Keratinocyte (primary cell): Measurements from ENCODE around the gene OPRL1.

ENCODE experiments used
- CTCF ChIP-seq, 3 experiments: IDR thresholded peaks in 1 of 3; conservative IDR thresholded peaks in 1 of 3; optimal IDR thresholded peaks in 1 of 3; 2 replicates in 2 of 3; 3 replicates in 1 of 3; pipeline versions ENCODE3 to v1.5.1; 2011; ENCODE audit warnings: low read length in 3 of 3, mild to moderate bottlenecking in 3 of 3, moderate library complexity in 2 of 3, control low read depth in 1 of 3, inconsistent platforms in 1 of 3; ENCODE audit not compliant: insufficient read depth in 2 of 3; ENCODE audit errors: extremely low read depth in 1 of 3
- EZH2 ChIP-seq: IDR thresholded peaks from one replicate; pipeline ENCODE4 v1.6.1; 2012; ENCODE audit warnings: inconsistent platforms, mild to moderate bottlenecking, low read length, moderate library complexity

- TF ChIP-seq EZH2 (no peak), CTCF (optimal IDR thresholded peaks at IDR 0.05 in 1 of 3, IDR thresholded peaks at IDR 0.05 in 1 of 3, conservative IDR thresholded peaks at IDR 0.05 in 1 of 3; ENCODE audit: extremely low read depth in 1 of 3, insufficient read depth in 2 of 3, low read length in 3 of 3) (no peak)
These were observed 1.7 kb downstream of the OPRL1 start for GRCh38 chr20:64081624-64081964.
